ENCODE results near the gene S100A9.

The S100A9 gene

GRCh38 chr1:153397924-153398651, 40.4 kb downstream of the S100A9 start:
- DNase-seq = no peak
- Histone ChIP-seq H3K36me3 (ENCODE audit: control insufficient read depth in 4 of 4, insufficient read depth in 4 of 4, low read length in 3 of 4) (no peaks in the 10 kb centered on the region), H3K4me3 (ENCODE audit: control insufficient read depth in 1 of 7, extremely low read depth in 1 of 7, insufficient read depth in 4 of 7, low read depth in 2 of 7, low read length in 6 of 7) (no peak overlapping the region), H3K27ac (ENCODE audit: insufficient read depth in 1 of 2, low read depth in 1 of 2, low read length in 2 of 2, poor library complexity in 1 of 2, severe bottlenecking in 2 of 2) (no peak overlapping the region), H3K4me1 (ENCODE audit: control extremely low read depth in 1 of 4, control insufficient read depth in 4 of 4, insufficient read depth in 4 of 4, low read length in 3 of 4) (peaks cover 0 to 3% (median 0%) of the 10 kb centered on the region in 4 experiments), H3K27me3 (replicated peaks in 2 of 5; ENCODE audit: control insufficient read depth in 4 of 5, insufficient read depth in 5 of 5, low read length in 4 of 5) (peaks cover 0 to 3% (median 0%) of the 10 kb centered on the region in 5 experiments), H3K9me3 (ENCODE audit: control extremely low read depth in 1 of 5, control insufficient read depth in 4 of 5, insufficient read depth in 2 of 5, low read depth in 1 of 5, low read length in 4 of 5) (no peaks in the 10 kb centered on the region)
- ChIA-PET CTCF (interaction anchor here (2.1 to 2.7 kb wide), 2 partner anchors 42 to 44 kb away, joined by 4 to 20 read pairs; no protein-coding TSS in a partner anchor), POLR2A (interaction anchor here (0.7 kb wide), 1 partner anchor 36 kb away, joined by 3 read pairs; no protein-coding TSS in a partner anchor)
- 90% methylated on average over 3 of the region's 6 CpGs for WGBS (ENCODE audit: insufficient coverage)

- Histone ChIP-seq H3K36me3 (ENCODE audit: control insufficient read depth in 4 of 4, insufficient read depth in 4 of 4, low read length in 3 of 4) (no peaks in the 10 kb centered on the region), H3K27ac (ENCODE audit: insufficient read depth in 1 of 2, low read depth in 1 of 2, low read length in 2 of 2, poor library complexity in 1 of 2, severe bottlenecking in 2 of 2) (no peak overlapping the region), H3K4me3 (ENCODE audit: control insufficient read depth in 1 of 7, extremely low read depth in 1 of 7, insufficient read depth in 4 of 7, low read depth in 2 of 7, low read length in 6 of 7) (no peak overlapping the region), H3K4me1 (ENCODE audit: control extremely low read depth in 1 of 4, control insufficient read depth in 4 of 4, insufficient read depth in 4 of 4, low read length in 3 of 4) (peaks cover 0 to 3% (median 0%) of the 10 kb centered on the region in 4 experiments), H3K27me3 (replicated peaks in 2 of 5; ENCODE audit: control insufficient read depth in 4 of 5, insufficient read depth in 5 of 5, low read length in 4 of 5) (peaks cover 0 to 3% (median 0%) of the 10 kb centered on the region in 5 experiments), H3K9me3 (ENCODE audit: control extremely low read depth in 1 of 5, control insufficient read depth in 4 of 5, insufficient read depth in 2 of 5, low read depth in 1 of 5, low read length in 4 of 5) (no peaks in the 10 kb centered on the region)
- ChIA-PET CTCF (interaction anchor here (1.4 to 2.7 kb wide), 2 partner anchors 29 to 45 kb away, joined by 3 to 20 read pairs; no protein-coding TSS in a partner anchor), POLR2A (no interaction called here)
- 98% methylated on average over 6 of the region's 7 CpGs for WGBS (ENCODE audit: insufficient coverage)
- DNase-seq = no peak
Measured at GRCh38 chr1:153399401-153400055, 41.9 kb downstream of the S100A9 start.

- 100% methylated on average over 2 of the region's 5 CpGs for WGBS (ENCODE audit: insufficient coverage)
- peaks cover 0 to 3% (median 0%) of the 10 kb centered on the region in 5 experiments for H3K27me3 ChIP-seq (replicated peaks in 2 of 5; ENCODE audit: control insufficient read depth in 4 of 5, insufficient read depth in 5 of 5, low read length in 4 of 5)
- H3K4me1 ChIP-seq (ENCODE audit: control extremely low read depth in 1 of 4, control insufficient read depth in 4 of 4, insufficient read depth in 4 of 4, low read length in 3 of 4) = peaks cover 0 to 3% (median 0%) of the 10 kb centered on the region in 4 experiments
- H3K9me3 ChIP-seq (ENCODE audit: control extremely low read depth in 1 of 5, control insufficient read depth in 4 of 5, insufficient read depth in 2 of 5, low read depth in 1 of 5, low read length in 4 of 5) = no peaks in the 10 kb centered on the region
- no peaks in the 10 kb centered on the region for H3K36me3 ChIP-seq (ENCODE audit: control insufficient read depth in 4 of 4, insufficient read depth in 4 of 4, low read length in 3 of 4)
- POLR2A ChIA-PET = no interaction called here
- no peak for DNase-seq
- H3K4me3 ChIP-seq (ENCODE audit: control insufficient read depth in 1 of 7, extremely low read depth in 1 of 7, insufficient read depth in 4 of 7, low read depth in 2 of 7, low read length in 6 of 7) = no peak overlapping the region
- H3K27ac ChIP-seq (ENCODE audit: insufficient read depth in 1 of 2, low read depth in 1 of 2, low read length in 2 of 2, poor library complexity in 1 of 2, severe bottlenecking in 2 of 2) = no peak overlapping the region
- CTCF ChIA-PET = interaction anchor here (1.4 to 2.7 kb wide), 2 partner anchors 28 to 46 kb away, joined by 3 to 20 read pairs; no protein-coding TSS in a partner anchor
Measured at GRCh38 chr1:153400244-153400643, 42.6 kb downstream of the S100A9 start.

- WGBS (ENCODE audit: insufficient coverage) = 95% methylated on average over 3 of the region's 9 CpGs
- CTCF ChIA-PET = interaction anchor here (0.8 to 7.8 kb wide), 2 partner anchors 28 to 47 kb away, joined by 3 to 97 read pairs; partner anchors contain the start of gene S100A9
Measured at GRCh38 chr1:153401461-153401860, 43.8 kb downstream of the S100A9 start.

GRCh38 chr1:153402226-153402625, 44.6 kb downstream of the S100A9 start:
- no peak overlapping the region for H3K27ac ChIP-seq (ENCODE audit: insufficient read depth in 1 of 2, low read depth in 1 of 2, low read length in 2 of 2, poor library complexity in 1 of 2, severe bottlenecking in 2 of 2)
- peaks cover 0 to 3% (median 0%) of the 10 kb centered on the region in 5 experiments for H3K27me3 ChIP-seq (replicated peaks in 2 of 5; ENCODE audit: control insufficient read depth in 4 of 5, insufficient read depth in 5 of 5, low read length in 4 of 5)
- ChIA-PET CTCF (interaction anchor here (0.8 to 7.8 kb wide), 3 partner anchors 9 to 48 kb away, joined by 3 to 97 read pairs (median 3); partner anchors contain the start of gene S100A9), POLR2A (no interaction called here)
- no peaks in the 10 kb centered on the region for H3K36me3 ChIP-seq (ENCODE audit: control insufficient read depth in 4 of 4, insufficient read depth in 4 of 4, low read length in 3 of 4)
- H3K4me1 ChIP-seq (ENCODE audit: control extremely low read depth in 1 of 4, control insufficient read depth in 4 of 4, insufficient read depth in 4 of 4, low read length in 3 of 4) = peaks cover 0 to 3% (median 0%) of the 10 kb centered on the region in 4 experiments
- no peaks in the 10 kb centered on the region for H3K9me3 ChIP-seq (ENCODE audit: control extremely low read depth in 1 of 5, control insufficient read depth in 4 of 5, insufficient read depth in 2 of 5, low read depth in 1 of 5, low read length in 4 of 5)
- H3K4me3 ChIP-seq (ENCODE audit: control insufficient read depth in 1 of 7, extremely low read depth in 1 of 7, insufficient read depth in 4 of 7, low read depth in 2 of 7, low read length in 6 of 7) = no peak overlapping the region
- WGBS (ENCODE audit: insufficient coverage) = 80% methylated on average over 1 of the region's 2 CpGs
- DNase-seq = no peak

More at GRCh38 chr1:153401461-153401860, 43.8 kb downstream of the S100A9 start:
- Histone ChIP-seq H3K4me3 (ENCODE audit: control insufficient read depth in 1 of 7, extremely low read depth in 1 of 7, insufficient read depth in 4 of 7, low read depth in 2 of 7, low read length in 6 of 7) (no peak overlapping the region), H3K27me3 (replicated peaks in 2 of 5; ENCODE audit: control insufficient read depth in 4 of 5, insufficient read depth in 5 of 5, low read length in 4 of 5) (peaks cover 0 to 3% (median 0%) of the 10 kb centered on the region in 5 experiments), H3K27ac (ENCODE audit: insufficient read depth in 1 of 2, low read depth in 1 of 2, low read length in 2 of 2, poor library complexity in 1 of 2, severe bottlenecking in 2 of 2) (no peak overlapping the region), H3K36me3 (ENCODE audit: control insufficient read depth in 4 of 4, insufficient read depth in 4 of 4, low read length in 3 of 4) (no peaks in the 10 kb centered on the region), H3K4me1 (ENCODE audit: control extremely low read depth in 1 of 4, control insufficient read depth in 4 of 4, insufficient read depth in 4 of 4, low read length in 3 of 4) (peaks cover 0 to 3% (median 0%) of the 10 kb centered on the region in 4 experiments), H3K9me3 (ENCODE audit: control extremely low read depth in 1 of 5, control insufficient read depth in 4 of 5, insufficient read depth in 2 of 5, low read depth in 1 of 5, low read length in 4 of 5) (no peaks in the 10 kb centered on the region)
- DNase-seq = no peak
- POLR2A ChIA-PET = no interaction called here

- POLR2A ChIA-PET = no interaction called here
- no peaks in the 10 kb centered on the region for H3K4me1 ChIP-seq (ENCODE audit: control extremely low read depth in 1 of 4, control insufficient read depth in 4 of 4, insufficient read depth in 4 of 4, low read length in 3 of 4)
- H3K27ac ChIP-seq (ENCODE audit: insufficient read depth in 1 of 2, low read depth in 1 of 2, low read length in 2 of 2, poor library complexity in 1 of 2, severe bottlenecking in 2 of 2) = no peak overlapping the region
- no peaks in the 10 kb centered on the region for H3K36me3 ChIP-seq (ENCODE audit: control insufficient read depth in 4 of 4, insufficient read depth in 4 of 4, low read length in 3 of 4)
- no peak for DNase-seq
- WGBS (ENCODE audit: insufficient coverage) = 96% methylated on average over 6 of the region's 11 CpGs
- H3K4me3 ChIP-seq (ENCODE audit: control insufficient read depth in 1 of 7, extremely low read depth in 1 of 7, insufficient read depth in 4 of 7, low read depth in 2 of 7, low read length in 6 of 7) = no peak overlapping the region
- H3K9me3 ChIP-seq (ENCODE audit: control extremely low read depth in 1 of 5, control insufficient read depth in 4 of 5, insufficient read depth in 2 of 5, low read depth in 1 of 5, low read length in 4 of 5) = no peaks in the 10 kb centered on the region
- peaks cover 0 to 3% (median 2%) of the 10 kb centered on the region in 5 experiments for H3K27me3 ChIP-seq (replicated peaks in 2 of 5; ENCODE audit: control insufficient read depth in 4 of 5, insufficient read depth in 5 of 5, low read length in 4 of 5)
- CTCF ChIA-PET = interaction anchor here (1.1 to 7.8 kb wide), 6 partner anchors 10 to 55 kb away, joined by 3 to 97 read pairs (median 4); partner anchors contain the start of genes PGLYRP4, S100A12, S100A8 and S100A9
Measured at GRCh38 chr1:153403421-153404085, 45.9 kb downstream of the S100A9 start.
